H1 (cell line): Measurements from ENCODE around the gene TMEM131L. TPM values are rescaled to one million over a fixed set of nuclear protein-coding genes. Genes with fewer than 3 reads are reported as not detected.

ENCODE experiments used
- CTCF ChIA-PET: fragments of 300-600 bp; sonication (Branson Sonifier 250); formaldehyde crosslinking; loops from one replicate; lab custom pipeline; 2021; ENCODE audit not compliant: partially characterized antibody; lab: Charles Lee
- POLR2A ChIA-PET: fragments of 300-600 bp; sonication (Branson Sonifier 250); formaldehyde crosslinking; loops from one replicate; lab custom pipeline; 2021; ENCODE audit warnings: inconsistent platforms; ENCODE audit not compliant: partially characterized antibody; lab: Charles Lee
- DNase-seq, 2 experiments: peaks; one replicate each; pipeline versions ENCODE4 v3.0.0 to v3.0.0-alpha.2; 2010 to 2022; ENCODE audit warnings: low spot score in 2 of 2, low read depth in 1 of 2, mixed read lengths in 1 of 2
- FAIRE-seq: peaks from 2 replicates; lab custom pipeline; 2011; peaks lifted over from hg19 to GRCh38; lab: Jason Lieb, UNC
- H2AFZ ChIP-seq: 2 replicates; pipeline ENCODE4 v1.8.1; 2012; ENCODE audit warnings: low read length, inconsistent platforms
- H2AK5ac ChIP-seq: 2 replicates; pipeline ENCODE4 v1.6.1; 2013; ENCODE audit warnings: low read depth, low read length
- H2BK120ac ChIP-seq: replicated peaks from 2 replicates; pipeline ENCODE3; 2013; ENCODE audit warnings: low read depth, low read length, inconsistent platforms
- H2BK12ac ChIP-seq: 2 replicates; pipeline ENCODE4 v1.6.1; 2013; ENCODE audit warnings: low read depth, low read length
- H2BK15ac ChIP-seq: 2 replicates; pipeline ENCODE4 v1.6.1; 2013; ENCODE audit warnings: low read length
- H2BK20ac ChIP-seq: 2 replicates; pipeline ENCODE4 v1.6.1; 2013; ENCODE audit warnings: low read length
- H2BK5ac ChIP-seq: 2 replicates; pipeline ENCODE4 v1.6.1; 2013; ENCODE audit warnings: low read depth, low read length
- H3K14ac ChIP-seq: 2 replicates; pipeline ENCODE4 v1.6.1; 2013; ENCODE audit warnings: inconsistent platforms; ENCODE audit not compliant: insufficient read length
- H3K18ac ChIP-seq: 2 replicates; pipeline ENCODE4 v1.6.1; 2013; ENCODE audit warnings: low read length; ENCODE audit errors: extremely low read depth
- H3K23ac ChIP-seq: 2 replicates; pipeline ENCODE4 v1.6.1; 2013; ENCODE audit warnings: inconsistent platforms; ENCODE audit not compliant: insufficient read length
- H3K23me2 ChIP-seq: 2 replicates; pipeline ENCODE4 v1.6.1; 2013; ENCODE audit warnings: low read depth, low read length
- H3K27ac ChIP-seq: 2 replicates; pipeline ENCODE4 v1.6.1; 2011; ENCODE audit warnings: low read depth, low read length, inconsistent platforms
- H3K27me3 ChIP-seq, 4 experiments: replicated peaks in 1 of 4; 1 replicate in 1 of 4; 2 replicates in 3 of 4; pipeline versions ENCODE4 v1.6.1 to v1.8.1; 2011 to 2013; ENCODE audit warnings: low read length in 3 of 4, mild to moderate bottlenecking in 3 of 4, inconsistent platforms in 2 of 4, mixed read lengths in 2 of 4, moderate library complexity in 1 of 4; ENCODE audit not compliant: control insufficient read depth in 3 of 4, insufficient read depth in 3 of 4; ENCODE audit errors: extremely low read depth in 1 of 4
- H3K36me3 ChIP-seq, 4 experiments: 2 replicates each; pipeline versions ENCODE4 v1.6.1 to v1.8.1; 2011 to 2013; ENCODE audit warnings: mild to moderate bottlenecking in 4 of 4, low read length in 3 of 4, moderate library complexity in 2 of 4, control low read depth in 1 of 4, inconsistent platforms in 1 of 4; ENCODE audit not compliant: insufficient read depth in 4 of 4, control insufficient read depth in 2 of 4
- H3K4ac ChIP-seq: replicated peaks from 2 replicates; pipeline ENCODE3; 2013; ENCODE audit warnings: low read length, low read depth, mixed read lengths, inconsistent platforms; ENCODE audit not compliant: insufficient read length
- H3K4me1 ChIP-seq, 4 experiments: replicated peaks in 1 of 4; 1 replicate in 1 of 4; 2 replicates in 3 of 4; pipeline versions ENCODE4 v1.6.1 to v1.8.1; 2011 to 2013; ENCODE audit warnings: low read length in 3 of 4, inconsistent platforms in 2 of 4, mixed read lengths in 1 of 4; ENCODE audit not compliant: insufficient read depth in 4 of 4, control insufficient read depth in 3 of 4
- H3K4me2 ChIP-seq, 2 experiments: 2 replicates each; pipeline versions ENCODE4 v1.6.1 to v1.8.1; 2011 to 2013; ENCODE audit warnings: low read depth in 2 of 2, low read length in 2 of 2, control low read depth in 1 of 2, inconsistent platforms in 1 of 2, mild to moderate bottlenecking in 1 of 2; ENCODE audit not compliant: insufficient read depth in 1 of 2
- H3K4me3 ChIP-seq, 4 experiments: fragments of 200-600, 300-600 bp in 1 of 4; sonication (generic), shearing (Covaris generic), sonication (Bioruptor Twin) in 1 of 4; 2 replicates each; pipeline versions ENCODE4 v1.5.1 to v1.8.1; 2011 to 2016; ENCODE audit warnings: low read length in 4 of 4, low read depth in 3 of 4, control low read depth in 2 of 4, inconsistent platforms in 2 of 4, mild to moderate bottlenecking in 2 of 4, mixed read lengths in 1 of 4, moderate library complexity in 1 of 4; ENCODE audit not compliant: insufficient read depth in 2 of 4; ENCODE audit errors: extremely low read depth in 1 of 4
- H3K56ac ChIP-seq: replicated peaks from 2 replicates; pipeline ENCODE3; 2013; ENCODE audit warnings: low read depth, mild to moderate bottlenecking, mixed read lengths, low read length, inconsistent platforms; ENCODE audit not compliant: insufficient read length
- H3K79me1 ChIP-seq: 2 replicates; pipeline ENCODE4 v1.6.1; 2013; ENCODE audit warnings: low read depth, low read length, control low read depth
- H3K79me2 ChIP-seq, 2 experiments: 2 replicates each; pipeline versions ENCODE4 v1.6.1 to v1.8.1; 2012 to 2013; ENCODE audit warnings: low read length in 2 of 2, mild to moderate bottlenecking in 2 of 2, inconsistent platforms in 1 of 2; ENCODE audit not compliant: insufficient read depth in 2 of 2, control insufficient read depth in 1 of 2
- H3K9ac ChIP-seq, 4 experiments: replicated peaks in 1 of 4; 1 replicate in 1 of 4; 2 replicates in 3 of 4; pipeline versions ENCODE4 v1.6.1 to v1.8.1; 2011 to 2013; ENCODE audit warnings: low read depth in 3 of 4, low read length in 3 of 4, control low read depth in 2 of 4, mild to moderate bottlenecking in 2 of 4, moderate library complexity in 2 of 4, inconsistent platforms in 1 of 4; ENCODE audit errors: extremely low read depth in 1 of 4
- H3K9me3 ChIP-seq, 2 experiments: 2 replicates each; pipeline versions ENCODE4 v1.6.1 to v1.8.1; 2012 to 2013; ENCODE audit warnings: mild to moderate bottlenecking in 2 of 2, moderate library complexity in 2 of 2, control low read depth in 1 of 2, inconsistent platforms in 1 of 2, low read depth in 1 of 2, low read length in 1 of 2, mixed read lengths in 1 of 2; ENCODE audit not compliant: insufficient read depth in 2 of 2
- H4K20me1 ChIP-seq, 2 experiments: replicated peaks in 1 of 2; 2 replicates each; pipeline versions ENCODE3 to v1.8.1; 2011 to 2013; ENCODE audit warnings: inconsistent platforms in 2 of 2, low read length in 2 of 2, mild to moderate bottlenecking in 1 of 2; ENCODE audit not compliant: insufficient read depth in 2 of 2, control insufficient read depth in 1 of 2
- H4K5ac ChIP-seq: 2 replicates; pipeline ENCODE4 v1.6.1; 2013; ENCODE audit warnings: low read length, low read depth, mixed read lengths, inconsistent platforms; ENCODE audit not compliant: insufficient read length
- H4K8ac ChIP-seq: 2 replicates; pipeline ENCODE4 v1.8.0; 2013; ENCODE audit warnings: mild to moderate bottlenecking, moderate library complexity, low read length, inconsistent platforms; ENCODE audit not compliant: insufficient read depth; ENCODE audit errors: extremely low read depth
- H4K91ac ChIP-seq: replicated peaks from 2 replicates; pipeline ENCODE3; 2013; ENCODE audit warnings: low read length, mixed read lengths, inconsistent platforms; ENCODE audit not compliant: insufficient read length
- ASH2L ChIP-seq: fragments of 200-600, 300-600 bp; sonication (generic); IDR thresholded peaks from one replicate; pipeline ENCODE4 v1.7.1; 2017; ENCODE audit warnings: low read length
- BRCA1 ChIP-seq: IDR thresholded peaks from 2 replicates; pipeline ENCODE4 v1.6.1; 2012; ENCODE audit warnings: low read depth, low read length, improper control_type of control experiment
- CBX8 ChIP-seq: fragments of 300-800, 300-1000 bp; sonication (generic); IDR thresholded peaks from 2 replicates; pipeline ENCODE4 v1.7.1; 2016; ENCODE audit warnings: low read depth, low read length, borderline replicate concordance
- CREB1 ChIP-seq: IDR thresholded peaks from 2 replicates; pipeline ENCODE4 v1.6.1; 2012; ENCODE audit warnings: inconsistent platforms
- PHF8 ChIP-seq: fragments of 200-600 bp; sonication (generic); conservative IDR thresholded peaks from 2 replicates; pipeline ENCODE4 v1.7.1; 2012; ENCODE audit warnings: low read depth, mild to moderate bottlenecking, inconsistent platforms, low read length, moderate library complexity
- RAD21 ChIP-seq, 2 experiments: IDR thresholded peaks in 1 of 2; conservative IDR thresholded peaks in 1 of 2; 2 replicates each; pipeline ENCODE4 v1.6.1; 2011; ENCODE audit warnings: low read depth in 2 of 2, low read length in 2 of 2, improper control_type of control experiment in 1 of 2, inconsistent platforms in 1 of 2, mild to moderate bottlenecking in 1 of 2, moderate library complexity in 1 of 2
- RBBP5 ChIP-seq: IDR thresholded peaks from 2 replicates; pipeline ENCODE4 v1.7.1; 2012; ENCODE audit warnings: low read depth, mild to moderate bottlenecking, inconsistent platforms, low read length, moderate library complexity, borderline replicate concordance
- RFX5 ChIP-seq: IDR thresholded peaks from 2 replicates; pipeline ENCODE4 v1.6.1; 2011; ENCODE audit warnings: low read depth, low read length, improper control_type of control experiment, borderline replicate concordance
- TAF1 ChIP-seq: IDR thresholded peaks from 2 replicates; pipeline ENCODE4 v1.6.1; 2011; ENCODE audit warnings: mild to moderate bottlenecking, low read depth, low read length
- WGBS, 2 experiments: shearing (Covaris generic) in 1 of 2; methylation state at CpG; one replicate each; pipeline versions ENCODE4 v1.1.6 to v1.1.7; 2013 to 2015; ENCODE audit warnings: low lambda C conversion rate in 2 of 2, mixed read lengths in 2 of 2, inconsistent platforms in 1 of 2, low coverage in 1 of 2, missing lambda C conversion rate in 1 of 2; ENCODE audit not compliant: insufficient replicate concordance in 2 of 2, insufficient coverage in 1 of 2, insufficient read length in 1 of 2; ENCODE audit errors: extremely low coverage in 1 of 2, missing lambda C conversion rate in 1 of 2; 5-methylcytosine and 5-hydroxymethylcytosine counted together
- polyA plus RNA-seq, 7 experiments: library from polyadenylated mRNA; depleted of rRNA in 3 of 7; stranded (reverse) in 5 of 7; unstranded in 2 of 7; fragments of >200 nt in 5 of 7; fragments of 200-250 nt in 2 of 7; gene quantifications; 1 replicate in 5 of 7; 2 replicates in 1 of 7; 4 replicates in 1 of 7; pipeline versions ENCODE4 v1.2.1 to v1.2.3, GENCODE V29; 2011 to 2013; ENCODE audit warnings: missing spikeins in 2 of 7, mixed read lengths in 2 of 7
- total RNA-seq: library from RNA; stranded (reverse); fragmentation: NEBNext Ultra II Directional; extraction: Animal tissue kit (Norgen Biotek cat#: 25700); gene quantifications from 2 replicates; pipeline ENCODE4 v1.2.1, GENCODE V29; 2021
- TF ChIP-seq, protein P1 (sequence below): IDR thresholded peaks from 2 replicates; pipeline ENCODE4 v1.6.1; 2012; ENCODE audit warnings: inconsistent platforms
- TF ChIP-seq, protein P2 (sequence below): IDR thresholded peaks from 2 replicates; pipeline ENCODE4 v1.6.1; 2011; ENCODE audit warnings: low read length, improper control_type of control experiment

TMEM131L gene
- total and polyA plus RNA-seq, 2 of the 8 experiments (the other 6 are each of a cell fraction or from before 2014, with no cell fraction given): 14.3 to 26.1 TPM

DNA sequence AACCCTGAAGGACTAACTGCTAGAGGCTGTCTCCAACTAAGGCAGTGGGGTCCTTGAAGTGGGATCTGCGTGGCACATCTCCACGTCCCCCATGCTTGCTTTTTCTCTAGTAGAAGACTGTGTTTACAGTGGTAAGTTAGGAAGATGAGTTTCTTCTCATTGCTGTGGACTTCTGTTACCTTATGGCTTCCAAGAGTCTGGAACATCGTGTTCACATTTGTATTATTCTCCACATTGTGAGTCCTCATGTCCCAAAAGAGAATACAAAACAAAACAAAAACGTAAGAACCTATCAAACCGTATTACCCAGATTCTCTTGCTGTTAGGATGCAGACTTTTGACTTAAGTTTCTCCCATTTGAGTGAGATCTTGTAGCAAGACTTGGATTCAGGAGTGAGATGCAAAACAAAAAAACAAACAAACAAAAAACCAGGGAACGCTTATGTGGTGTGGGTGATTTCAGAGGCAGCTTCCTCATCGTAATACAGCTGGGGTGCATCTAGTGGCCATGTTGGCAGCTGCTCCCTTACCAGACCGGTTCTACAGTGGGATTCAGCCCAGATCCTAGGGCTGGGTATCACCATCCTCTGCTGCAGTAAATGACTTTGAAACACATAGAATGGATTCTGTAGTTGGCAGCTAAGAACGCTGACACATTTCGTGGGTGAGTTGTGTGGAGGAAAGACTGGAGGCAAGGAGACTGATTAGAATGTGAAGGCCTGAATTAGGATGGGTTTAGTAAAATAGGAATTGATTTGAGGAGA lies 41.3 kb downstream of the TMEM131L start:
- no peak overlapping the region for H2BK5ac ChIP-seq
- DNase-seq (no peak), FAIRE-seq (no peak)
- H3K27ac ChIP-seq: no peak overlapping the region
- H2BK120ac ChIP-seq: no peak overlapping the region
- no peak overlapping the region for H2AFZ ChIP-seq
- H4K5ac ChIP-seq: no peak overlapping the region
- peak overlapping the region; percentile 18; the same call in 1 of the 2 replicates for H4K8ac ChIP-seq
- peaks cover 0 to 21% of the 10 kb centered on the region in 2 experiments; a peak in 1 of 4 replicates for H3K79me2 ChIP-seq
- no peaks in the 10 kb centered on the region for H3K27me3 ChIP-seq
- no peak overlapping the region for H3K4me3 ChIP-seq
- H2AK5ac ChIP-seq: no peak overlapping the region
- no peak overlapping the region for H3K4me2 ChIP-seq
- no peaks in the 10 kb centered on the region; the same call in 1 of the 2 replicates for H3K23me2 ChIP-seq
- POLR2A ChIA-PET: no interaction called here
- H3K36me3 ChIP-seq: peaks cover 0 to 3% (median 0%) of the 10 kb centered on the region in 4 experiments; a peak in 1 of 8 replicates
- no peak overlapping the region for H3K4ac ChIP-seq
- no peaks in the 10 kb centered on the region for H4K20me1 ChIP-seq
- 89% methylated on average over 10 of the region's 10 CpGs; no CpG with 5 or more reads in 1 of the 2 experiments for WGBS, 2 experiments
- H3K14ac ChIP-seq: no peak overlapping the region
- no peak overlapping the region for H3K23ac ChIP-seq
- no peak overlapping the region for H2BK20ac ChIP-seq
- no peak overlapping the region for H3K56ac ChIP-seq
- no peak overlapping the region for H2BK15ac ChIP-seq
- H3K79me1 ChIP-seq: peaks cover 2% of the 10 kb centered on the region; the same call in 1 of the 2 replicates
- H3K9ac ChIP-seq: no peak overlapping the region
- H3K9me3 ChIP-seq: no peaks in the 10 kb centered on the region
- peaks cover 0 to 4% (median 0%) of the 10 kb centered on the region in 4 experiments; a peak in 1 of 7 replicates for H3K4me1 ChIP-seq
- no peak overlapping the region for H4K91ac ChIP-seq
- no peak overlapping the region for H2BK12ac ChIP-seq
- CTCF ChIA-PET: interaction anchor here (0.6 to 1.6 kb wide), 4 partner anchors 12 to 340 kb away, joined by 3 to 4 read pairs (median 4); no protein-coding TSS in a partner anchor
- H3K18ac ChIP-seq: no peak overlapping the region
- TF ChIP-seq CBX8 (no peak), RBBP5 (no peak), RFX5 (no peak), CREB1 (no peak), BRCA1 (no peak), PHF8 (no peak), ASH2L (no peak), TAF1 (no peak), RAD21 (IDR thresholded peaks at IDR 0.05 in 1 of 2, conservative IDR thresholded peaks at IDR 0.05 in 1 of 2; ENCODE audit: low read depth in 2 of 2, low read length in 2 of 2) (no peak)
- TF ChIP-seq, protein P1, sequence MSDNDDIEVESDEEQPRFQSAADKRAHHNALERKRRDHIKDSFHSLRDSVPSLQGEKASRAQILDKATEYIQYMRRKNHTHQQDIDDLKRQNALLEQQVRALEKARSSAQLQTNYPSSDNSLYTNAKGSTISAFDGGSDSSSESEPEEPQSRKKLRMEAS: no peak
- TF ChIP-seq, protein P2, sequence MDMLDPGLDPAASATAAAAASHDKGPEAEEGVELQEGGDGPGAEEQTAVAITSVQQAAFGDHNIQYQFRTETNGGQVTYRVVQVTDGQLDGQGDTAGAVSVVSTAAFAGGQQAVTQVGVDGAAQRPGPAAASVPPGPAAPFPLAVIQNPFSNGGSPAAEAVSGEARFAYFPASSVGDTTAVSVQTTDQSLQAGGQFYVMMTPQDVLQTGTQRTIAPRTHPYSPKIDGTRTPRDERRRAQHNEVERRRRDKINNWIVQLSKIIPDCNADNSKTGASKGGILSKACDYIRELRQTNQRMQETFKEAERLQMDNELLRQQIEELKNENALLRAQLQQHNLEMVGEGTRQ: no peak
